Lower leg skin (tissue), 4 donors: ENCODE results near the gene FAM117B. TPM values are rescaled to one million over a fixed set of nuclear protein-coding genes. Genes with fewer than 3 reads are reported as not detected.
A peak's percentile ranks its signal among the peaks of the same experiment; 100 is the strongest.

Source experiments
- DNase-seq, 2 donors: peaks; one replicate each; pipeline ENCODE4 v3.0.0-alpha.2; 2019; ENCODE audit warnings: low spot score in 2 of 2
- H3K4me3 ChIP-seq: fragments of 200-600 bp; sonication (generic); 2 replicates; pipeline ENCODE4 v1.5.1; 2017; ENCODE audit warnings: mild to moderate bottlenecking, low read depth; ENCODE audit not compliant: poor library complexity, severe bottlenecking
- POLR2A ChIP-seq, 2 donors: fragments of 450-650 bp; IDR thresholded peaks; one replicate each; pipeline ENCODE4 v1.6.1; 2016 to 2017; ENCODE audit warnings: antibody characterized with exemption in 2 of 2, mild to moderate bottlenecking in 1 of 2, moderate library complexity in 1 of 2
- WGBS, 2 donors: methylation state at CpG; one replicate each; pipeline ENCODE4 v1.1.5; 2018; 5-methylcytosine and 5-hydroxymethylcytosine counted together
- intact Hi-C: fragments of 100-400 bp; cut with DNase I; formaldehyde crosslinking; loops from one replicate; pipeline ENCODE4 v1.15.0; 2023; ENCODE audit warnings: low total_unique reads
- total RNA-seq, 4 donors: library from RNA; depleted of rRNA; stranded (reverse); fragments of >200 nt; gene quantifications; one replicate each; pipeline ENCODE4 v1.1.0, GENCODE V29; 2016
- TF ChIP-seq, protein P1 (sequence below), 3 donors: fragments of 450-650 bp; IDR thresholded peaks; one replicate each; pipeline ENCODE4 v1.5.1; 2016; ENCODE audit warnings: antibody characterized with exemption in 3 of 3, mild to moderate bottlenecking in 3 of 3, moderate library complexity in 2 of 3

Gene FAM117B
- total RNA-seq, 4 donors from 2014 or later = 9.6 to 28.8 (median 17.0) TPM

DNA sequence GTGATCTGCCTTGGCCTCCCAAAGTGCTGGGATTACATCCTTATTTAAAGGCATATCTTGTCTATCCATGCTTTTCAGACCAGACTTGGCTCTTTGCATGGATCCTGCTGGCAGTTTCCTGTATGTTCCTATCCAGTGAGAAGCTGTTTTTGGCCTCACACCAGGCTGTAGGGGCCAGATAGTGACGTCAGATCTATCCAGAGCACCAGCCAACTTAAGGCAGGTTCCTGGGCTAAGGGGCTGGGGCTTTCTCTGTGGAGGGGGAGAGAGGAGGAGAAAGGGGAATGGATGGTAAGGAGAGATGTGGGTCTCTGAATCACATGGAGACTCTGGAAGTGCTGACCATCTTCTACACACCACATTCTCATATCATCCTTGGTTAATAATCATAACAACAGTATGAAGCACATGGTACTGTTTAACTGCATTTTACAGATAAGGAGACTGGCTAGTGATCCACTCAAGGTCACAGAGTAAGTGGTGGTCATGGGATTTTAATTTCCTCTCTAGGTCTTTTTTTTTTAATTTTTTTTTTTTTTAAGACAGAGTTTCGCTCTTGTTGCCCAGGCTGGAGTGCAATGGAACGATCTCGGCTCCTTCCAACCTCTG is 2.0 kb upstream of the FAM117B start:
- no peak for DNase-seq
- no peak for TF ChIP-seq POLR2A (IDR thresholded peaks at IDR 0.05)
- TF ChIP-seq, protein P1, sequence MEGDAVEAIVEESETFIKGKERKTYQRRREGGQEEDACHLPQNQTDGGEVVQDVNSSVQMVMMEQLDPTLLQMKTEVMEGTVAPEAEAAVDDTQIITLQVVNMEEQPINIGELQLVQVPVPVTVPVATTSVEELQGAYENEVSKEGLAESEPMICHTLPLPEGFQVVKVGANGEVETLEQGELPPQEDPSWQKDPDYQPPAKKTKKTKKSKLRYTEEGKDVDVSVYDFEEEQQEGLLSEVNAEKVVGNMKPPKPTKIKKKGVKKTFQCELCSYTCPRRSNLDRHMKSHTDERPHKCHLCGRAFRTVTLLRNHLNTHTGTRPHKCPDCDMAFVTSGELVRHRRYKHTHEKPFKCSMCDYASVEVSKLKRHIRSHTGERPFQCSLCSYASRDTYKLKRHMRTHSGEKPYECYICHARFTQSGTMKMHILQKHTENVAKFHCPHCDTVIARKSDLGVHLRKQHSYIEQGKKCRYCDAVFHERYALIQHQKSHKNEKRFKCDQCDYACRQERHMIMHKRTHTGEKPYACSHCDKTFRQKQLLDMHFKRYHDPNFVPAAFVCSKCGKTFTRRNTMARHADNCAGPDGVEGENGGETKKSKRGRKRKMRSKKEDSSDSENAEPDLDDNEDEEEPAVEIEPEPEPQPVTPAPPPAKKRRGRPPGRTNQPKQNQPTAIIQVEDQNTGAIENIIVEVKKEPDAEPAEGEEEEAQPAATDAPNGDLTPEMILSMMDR (IDR thresholded peaks at IDR 0.05) = no peak
- no peak overlapping the region for H3K4me3 ChIP-seq
- intact Hi-C loops = no loop called here
- 74 to 75% methylated on average over 4 of the region's 4 CpGs for WGBS, 2 donors

DNA sequence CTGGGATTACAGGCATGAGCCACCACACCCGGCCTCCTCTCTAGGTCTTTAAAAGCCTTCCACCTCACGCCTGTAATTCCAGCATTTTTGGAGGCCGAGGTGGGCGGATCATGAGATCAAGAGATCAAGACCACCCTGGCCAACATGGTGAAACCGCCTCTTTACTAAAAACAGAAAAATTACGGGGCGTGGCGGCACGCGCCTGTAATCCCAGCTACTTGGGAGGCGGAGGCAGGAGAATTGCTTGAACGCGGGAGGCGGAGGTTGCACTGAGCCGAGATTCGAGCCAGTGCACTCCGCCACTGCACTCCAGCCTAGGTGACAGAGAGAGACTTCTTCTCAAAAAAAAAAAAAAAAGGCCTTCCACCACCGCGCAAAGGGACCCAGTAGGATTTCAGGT is 1.3 kb upstream of the FAM117B start:
- intact Hi-C loops = no loop called here

DNA sequence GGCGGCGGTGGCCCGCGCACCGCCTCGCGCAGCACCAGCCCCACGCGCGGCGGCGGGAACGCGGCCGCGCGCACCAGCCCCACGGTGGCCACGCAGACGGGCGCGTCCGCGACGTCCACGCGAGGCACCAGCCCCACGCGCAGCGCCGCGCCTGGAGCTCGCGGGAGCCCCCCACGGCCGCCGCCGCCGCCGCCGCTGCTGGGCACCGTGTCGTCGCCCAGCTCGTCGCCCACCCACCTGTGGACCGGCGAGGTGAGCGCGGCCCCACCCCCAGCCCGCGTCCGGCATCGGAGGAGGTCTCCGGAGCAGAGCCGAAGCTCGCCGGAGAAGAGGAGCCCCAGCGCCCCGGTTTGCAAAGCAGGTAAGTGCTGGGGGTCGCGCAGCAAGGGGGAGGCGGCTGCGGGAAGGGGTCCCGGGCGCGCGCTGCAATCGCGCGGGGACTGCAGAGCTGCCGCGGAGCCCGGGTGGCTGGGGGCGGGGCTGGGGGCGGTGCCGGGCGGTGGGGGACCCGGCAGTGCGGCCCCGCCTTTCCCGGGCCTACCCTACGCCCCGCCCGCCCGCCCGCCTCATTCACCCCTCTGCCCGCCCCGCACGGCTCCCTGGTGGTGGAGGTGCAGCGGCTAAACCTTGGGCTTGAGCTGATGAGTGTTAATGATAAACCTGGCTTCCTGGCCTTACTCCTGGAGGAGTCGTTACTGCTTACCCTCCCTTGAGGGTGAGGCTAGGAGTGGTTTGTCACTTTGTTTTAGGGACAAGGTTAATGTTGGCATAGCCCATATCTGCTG is 851 bp downstream of the FAM117B start:
- TF ChIP-seq, protein P1 (IDR thresholded peaks at IDR 0.05) = no peak
- TF ChIP-seq POLR2A (IDR thresholded peaks at IDR 0.05) = no peak
- H3K4me3 ChIP-seq = peak overlapping the region; percentile 93
- DNase-seq = peak; percentile 48 to 90
- WGBS, 2 donors = 0% methylated on average over 5 to 33 of the region's 92 CpGs
- intact Hi-C loops = no loop called here

More for the DNA sequence above, 1.3 kb upstream of the FAM117B start:
- WGBS, 2 donors = 95 to 96% methylated on average over 19 of the region's 19 CpGs
- H3K4me3 ChIP-seq = no peak overlapping the region
- DNase-seq = no peak
- no peak for TF ChIP-seq POLR2A (IDR thresholded peaks at IDR 0.05)
- TF ChIP-seq, protein P1 (IDR thresholded peaks at IDR 0.05) = no peak

DNA sequence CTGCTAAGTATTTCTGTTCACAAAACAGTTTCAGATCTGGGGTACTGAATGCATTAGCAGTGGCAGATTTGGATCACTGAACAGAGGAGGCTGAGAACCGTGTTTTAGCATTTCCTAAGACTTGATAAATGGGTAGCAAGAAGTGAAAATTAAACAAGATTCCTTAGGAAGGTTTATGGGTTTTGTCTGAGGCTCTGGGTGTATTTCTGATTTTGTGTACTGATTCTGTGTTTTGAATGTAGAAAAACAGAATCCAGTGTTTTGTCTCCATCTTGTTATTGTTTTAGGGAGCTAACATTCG is 1.4 kb downstream of the FAM117B start:
- WGBS, 2 donors = 5 to 6% methylated on average over 2 of the region's 2 CpGs
- no peak overlapping the region for H3K4me3 ChIP-seq
- DNase-seq = no peak
- intact Hi-C loops = no loop called here
- TF ChIP-seq POLR2A (IDR thresholded peaks at IDR 0.05) = no peak
- TF ChIP-seq, protein P1 (IDR thresholded peaks at IDR 0.05) = no peak

DNA sequence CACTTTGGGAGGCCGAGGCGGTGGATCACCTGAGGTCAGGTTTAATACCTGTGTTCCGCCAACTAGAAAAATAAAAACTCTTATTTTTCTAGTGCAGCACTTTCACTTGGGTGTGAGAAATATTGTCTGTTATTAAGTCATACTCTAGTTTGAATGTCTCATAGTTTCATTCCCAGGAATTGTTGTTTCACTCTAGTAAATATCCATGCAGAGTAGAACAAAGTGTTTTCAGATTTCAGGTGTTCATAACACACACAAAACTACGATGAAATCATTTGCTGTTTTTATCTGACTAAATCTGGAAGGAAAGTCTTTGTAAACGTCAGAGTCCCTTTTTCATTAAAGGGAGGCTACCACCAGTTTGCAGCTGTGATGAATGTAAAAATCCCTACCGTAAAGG is 4.0 kb downstream of the FAM117B start:
- intact Hi-C loops = no loop called here
- DNase-seq = no peak
- 75 to 77% methylated on average over 6 of the region's 6 CpGs for WGBS, 2 donors
- TF ChIP-seq, protein P1 (IDR thresholded peaks at IDR 0.05) = no peak
- TF ChIP-seq POLR2A (IDR thresholded peaks at IDR 0.05) = no peak
- H3K4me3 ChIP-seq = no peak overlapping the region
